ENCODE results near the gene PITX1.

PITX1 gene

GRCh38 chr5:135059000-135059923 lies 25.2 kb upstream of the PITX1 start:
- no peaks in the 10 kb centered on the region for H4K20me1 ChIP-seq (ENCODE audit: insufficient read depth, low read length)
- H3K36me3 ChIP-seq (ENCODE audit: insufficient read depth, low read length), result no peaks in the 10 kb centered on the region
- H3K27me3 ChIP-seq (ENCODE audit: insufficient read depth, low read length), result no peaks in the 10 kb centered on the region
- no peaks in the 10 kb centered on the region for H3K9me2 ChIP-seq (ENCODE audit: low read depth, low read length)
- H3F3A ChIP-seq (ENCODE audit: insufficient read depth, low read length), result no peaks in the 10 kb centered on the region
- no peak overlapping the region for H3K9ac ChIP-seq (ENCODE audit: low read length)
- H3K79me2 ChIP-seq (ENCODE audit: insufficient read depth, low read length), result no peaks in the 10 kb centered on the region
- H3K9me3 ChIP-seq (ENCODE audit: low read length), result no peaks in the 10 kb centered on the region
- no peak overlapping the region for H3K27ac ChIP-seq (ENCODE audit: low read depth, low read length, poor library complexity, severe bottlenecking)
- peaks cover 19% of the 10 kb centered on the region for H3K4me1 ChIP-seq (ENCODE audit: insufficient read depth, low read length, severe bottlenecking)
- H3K4me3 ChIP-seq (ENCODE audit: low read depth, low read length, poor library complexity, severe bottlenecking), result no peak overlapping the region
- no peak overlapping the region for H3K4me2 ChIP-seq (ENCODE audit: low read length)
- H2AFZ ChIP-seq (ENCODE audit: low read length), result no peak overlapping the region
- no peak for TF ChIP-seq EZH2 (IDR thresholded peaks at IDR 0.05; ENCODE audit: borderline replicate concordance, low read length)
- peak; percentile 41; the same call in 1 of the 2 replicates for TF ChIP-seq CTCF (IDR thresholded peaks at IDR 0.05; ENCODE audit: low read length)

GRCh38 chr5:135058331-135058732 lies 24.3 kb upstream of the PITX1 start:
- no peak overlapping the region for H3K4me3 ChIP-seq (ENCODE audit: low read depth, low read length, poor library complexity, severe bottlenecking)
- TF ChIP-seq EZH2 (IDR thresholded peaks at IDR 0.05; ENCODE audit: borderline replicate concordance, low read length) (no peak), CTCF (IDR thresholded peaks at IDR 0.05; ENCODE audit: low read length) (no peak)
- H3K36me3 ChIP-seq (ENCODE audit: insufficient read depth, low read length), result no peaks in the 10 kb centered on the region
- H3K9ac ChIP-seq (ENCODE audit: low read length), result no peak overlapping the region
- no peaks in the 10 kb centered on the region for H3K9me3 ChIP-seq (ENCODE audit: low read length)
- no peaks in the 10 kb centered on the region for H3K27me3 ChIP-seq (ENCODE audit: insufficient read depth, low read length)
- no peaks in the 10 kb centered on the region for H3F3A ChIP-seq (ENCODE audit: insufficient read depth, low read length)
- H2AFZ ChIP-seq (ENCODE audit: low read length), result no peak overlapping the region
- H3K79me2 ChIP-seq (ENCODE audit: insufficient read depth, low read length), result no peaks in the 10 kb centered on the region
- no peaks in the 10 kb centered on the region for H3K9me2 ChIP-seq (ENCODE audit: low read depth, low read length)
- H4K20me1 ChIP-seq (ENCODE audit: insufficient read depth, low read length), result no peaks in the 10 kb centered on the region
- no peak overlapping the region for H3K4me2 ChIP-seq (ENCODE audit: low read length)
- H3K4me1 ChIP-seq (ENCODE audit: insufficient read depth, low read length, severe bottlenecking), result peaks cover 28% of the 10 kb centered on the region
- H3K27ac ChIP-seq (ENCODE audit: low read depth, low read length, poor library complexity, severe bottlenecking), result no peak overlapping the region

GRCh38 chr5:135057233-135057632 lies 23.2 kb upstream of the PITX1 start:
- no peaks in the 10 kb centered on the region for H3K9me3 ChIP-seq (ENCODE audit: low read length)
- H3K27me3 ChIP-seq (ENCODE audit: insufficient read depth, low read length), result no peaks in the 10 kb centered on the region
- no peak overlapping the region for H3K4me3 ChIP-seq (ENCODE audit: low read depth, low read length, poor library complexity, severe bottlenecking)
- H3K36me3 ChIP-seq (ENCODE audit: insufficient read depth, low read length), result no peaks in the 10 kb centered on the region
- H3K9me2 ChIP-seq (ENCODE audit: low read depth, low read length), result no peaks in the 10 kb centered on the region
- H3K27ac ChIP-seq (ENCODE audit: low read depth, low read length, poor library complexity, severe bottlenecking), result no peak overlapping the region
- no peaks in the 10 kb centered on the region for H3K79me2 ChIP-seq (ENCODE audit: insufficient read depth, low read length)
- TF ChIP-seq EZH2 (IDR thresholded peaks at IDR 0.05; ENCODE audit: borderline replicate concordance, low read length), result no peak
- no peak for TF ChIP-seq CTCF (IDR thresholded peaks at IDR 0.05; ENCODE audit: low read length)
- no peaks in the 10 kb centered on the region for H4K20me1 ChIP-seq (ENCODE audit: insufficient read depth, low read length)
- no peaks in the 10 kb centered on the region for H3F3A ChIP-seq (ENCODE audit: insufficient read depth, low read length)
- no peak overlapping the region for H2AFZ ChIP-seq (ENCODE audit: low read length)
- H3K4me1 ChIP-seq (ENCODE audit: insufficient read depth, low read length, severe bottlenecking), result peaks cover 39% of the 10 kb centered on the region
- no peak overlapping the region for H3K9ac ChIP-seq (ENCODE audit: low read length)
- H3K4me2 ChIP-seq (ENCODE audit: low read length), result no peak overlapping the region
